ENCODE measurements around the gene TNFSF15. TPM values are rescaled to one million over a fixed set of nuclear protein-coding genes. Genes with fewer than 3 reads are reported as not detected.

The TNFSF15 gene
- total RNA-seq, 6 experiments from 2014 or later = 0.02 to 0.21 (median 0.05) TPM; not detected in 1

DNA sequence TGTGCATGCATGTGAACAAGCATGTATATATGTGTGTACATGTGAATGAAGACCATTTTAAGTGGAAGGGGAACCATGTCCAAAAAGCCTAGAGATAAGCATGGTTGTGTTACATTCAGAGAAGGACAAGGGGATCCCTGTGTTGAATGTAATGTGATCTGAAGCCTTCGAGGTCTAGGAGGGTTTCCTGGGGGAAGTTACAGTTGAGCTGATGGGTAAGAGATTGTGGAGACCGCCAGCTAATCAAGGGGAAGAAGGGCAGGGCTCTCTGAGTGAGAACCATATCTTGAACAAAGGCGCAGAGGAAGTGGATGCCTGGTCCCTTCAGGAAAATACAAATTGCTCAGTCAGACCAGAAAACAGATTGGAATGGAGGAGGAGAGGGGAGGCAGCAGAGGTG lies 45.5 kb upstream of the TNFSF15 start:
- H3K27ac Mint-ChIP-seq = no peak overlapping the region
- H3K4me3 Mint-ChIP-seq = no peak overlapping the region
- H3K4me1 Mint-ChIP-seq (ENCODE audit: low read depth) = peaks cover 54% of the 10 kb centered on the region
- peaks cover 1% of the 10 kb centered on the region; the same call in 1 of the 2 replicates for H3K27me3 Mint-ChIP-seq (ENCODE audit: insufficient read depth)
- DNase-seq = no peak
- no peaks in the 10 kb centered on the region for H3K9me3 Mint-ChIP-seq
- H3K36me3 Mint-ChIP-seq (ENCODE audit: low read depth) = no peaks in the 10 kb centered on the region; the same call in 1 of the 2 replicates
- TF ChIP-seq, protein P1, sequence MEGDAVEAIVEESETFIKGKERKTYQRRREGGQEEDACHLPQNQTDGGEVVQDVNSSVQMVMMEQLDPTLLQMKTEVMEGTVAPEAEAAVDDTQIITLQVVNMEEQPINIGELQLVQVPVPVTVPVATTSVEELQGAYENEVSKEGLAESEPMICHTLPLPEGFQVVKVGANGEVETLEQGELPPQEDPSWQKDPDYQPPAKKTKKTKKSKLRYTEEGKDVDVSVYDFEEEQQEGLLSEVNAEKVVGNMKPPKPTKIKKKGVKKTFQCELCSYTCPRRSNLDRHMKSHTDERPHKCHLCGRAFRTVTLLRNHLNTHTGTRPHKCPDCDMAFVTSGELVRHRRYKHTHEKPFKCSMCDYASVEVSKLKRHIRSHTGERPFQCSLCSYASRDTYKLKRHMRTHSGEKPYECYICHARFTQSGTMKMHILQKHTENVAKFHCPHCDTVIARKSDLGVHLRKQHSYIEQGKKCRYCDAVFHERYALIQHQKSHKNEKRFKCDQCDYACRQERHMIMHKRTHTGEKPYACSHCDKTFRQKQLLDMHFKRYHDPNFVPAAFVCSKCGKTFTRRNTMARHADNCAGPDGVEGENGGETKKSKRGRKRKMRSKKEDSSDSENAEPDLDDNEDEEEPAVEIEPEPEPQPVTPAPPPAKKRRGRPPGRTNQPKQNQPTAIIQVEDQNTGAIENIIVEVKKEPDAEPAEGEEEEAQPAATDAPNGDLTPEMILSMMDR (IDR thresholded peaks at IDR 0.05) = no peak

DNA sequence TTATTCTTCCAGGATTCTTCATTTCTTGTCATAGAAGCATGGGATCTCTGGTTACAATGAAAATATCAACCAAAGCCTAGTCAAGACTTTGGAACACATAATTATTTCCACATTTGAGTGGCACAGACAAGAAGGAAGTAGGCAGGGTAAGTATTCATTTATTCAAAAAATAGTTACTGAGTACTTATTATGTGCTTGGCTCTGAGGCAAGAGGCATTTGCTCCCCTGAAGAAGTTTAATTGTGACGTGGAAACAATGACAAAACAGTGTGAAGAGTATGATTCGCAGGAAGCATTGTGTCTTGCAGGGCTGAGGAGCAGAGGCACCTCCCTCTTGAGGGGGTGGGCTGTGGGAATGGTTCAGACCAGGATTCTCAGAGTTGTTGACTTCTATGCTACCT lies 45.0 kb upstream of the TNFSF15 start:
- Mint-ChIP-seq H3K27me3 (ENCODE audit: insufficient read depth) (peaks cover 1% of the 10 kb centered on the region; the same call in 1 of the 2 replicates), H3K36me3 (ENCODE audit: low read depth) (no peaks in the 10 kb centered on the region; the same call in 1 of the 2 replicates), H3K4me3 (no peak overlapping the region), H3K9me3 (no peaks in the 10 kb centered on the region), H3K27ac (no peak overlapping the region), H3K4me1 (ENCODE audit: low read depth) (peaks cover 50% of the 10 kb centered on the region)
- DNase-seq = no peak
- TF ChIP-seq, protein P1 (IDR thresholded peaks at IDR 0.05) = no peak

DNA sequence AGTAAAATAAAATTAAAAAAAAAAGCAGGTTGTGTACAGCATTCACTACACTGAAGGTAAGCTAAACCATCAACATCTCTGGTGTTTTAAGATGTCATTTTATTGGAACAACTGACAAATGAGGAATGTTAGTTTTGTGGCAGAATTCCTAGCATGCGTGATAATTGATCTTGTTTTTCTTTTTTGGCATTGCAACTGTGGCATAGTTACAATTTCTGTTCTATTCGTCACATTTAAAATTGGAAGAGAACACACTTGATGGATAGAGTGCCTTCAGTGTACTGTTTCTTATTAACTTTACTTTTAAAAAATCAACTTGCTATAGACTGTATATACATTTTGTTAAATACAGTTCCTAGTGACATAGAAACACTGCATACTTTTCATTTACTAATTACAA lies 43.6 kb upstream of the TNFSF15 start:
- Mint-ChIP-seq H3K36me3 (ENCODE audit: low read depth) (no peaks in the 10 kb centered on the region; the same call in 1 of the 2 replicates), H3K4me3 (no peak overlapping the region), H3K27me3 (ENCODE audit: insufficient read depth) (peaks cover 1% of the 10 kb centered on the region; the same call in 1 of the 2 replicates), H3K4me1 (ENCODE audit: low read depth) (peaks cover 41% of the 10 kb centered on the region), H3K27ac (no peak overlapping the region), H3K9me3 (no peaks in the 10 kb centered on the region)
- TF ChIP-seq, protein P1 (IDR thresholded peaks at IDR 0.05) = no peak
- DNase-seq = no peak

DNA sequence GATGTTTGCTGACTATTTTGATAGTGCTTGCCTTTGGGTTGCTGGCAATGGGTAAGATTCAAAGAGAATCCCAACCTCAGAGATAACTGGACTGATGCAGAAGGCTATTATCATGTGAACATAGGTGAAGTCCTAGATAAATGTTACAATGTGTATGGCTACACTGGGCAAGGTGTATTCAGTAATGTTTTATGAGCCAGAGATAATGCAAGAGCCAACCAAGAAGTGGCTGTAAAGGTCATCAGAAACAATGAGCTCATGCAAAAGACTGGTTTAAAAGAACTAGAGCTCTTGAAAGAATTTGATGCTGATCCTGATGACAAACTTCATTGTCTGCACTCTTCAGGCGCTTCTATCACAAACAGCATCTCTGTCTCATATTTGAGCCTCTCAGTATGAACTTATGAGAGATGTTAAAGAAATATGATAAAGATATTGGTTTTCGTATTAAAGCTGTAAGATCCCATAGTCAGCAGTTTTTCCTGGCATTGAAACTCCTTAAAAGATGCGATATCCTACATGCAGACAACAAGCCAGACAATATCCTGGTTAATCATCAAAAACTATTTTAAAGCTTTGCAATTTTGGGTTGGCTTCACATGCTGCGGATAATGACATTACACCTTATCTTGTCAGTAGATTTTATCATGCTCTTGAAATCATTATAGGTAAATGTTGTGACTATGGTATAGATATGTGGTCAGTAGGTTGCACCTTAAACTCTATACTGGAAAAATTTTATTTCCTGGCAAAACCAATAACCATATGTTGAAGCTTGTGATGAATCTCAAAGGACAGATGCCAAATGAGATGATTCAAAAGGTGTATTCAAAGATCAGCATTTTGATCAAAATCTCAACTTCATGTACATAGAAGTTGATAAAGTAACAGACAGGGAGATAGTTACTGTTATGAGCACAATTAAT lies 41.9 kb upstream of the TNFSF15 start:
- Mint-ChIP-seq H3K27ac (no peak overlapping the region), H3K9me3 (no peaks in the 10 kb centered on the region; the same call in 1 of the 2 replicates), H3K4me3 (no peak overlapping the region), H3K4me1 (ENCODE audit: low read depth) (peaks cover 35% of the 10 kb centered on the region), H3K36me3 (ENCODE audit: low read depth) (no peaks in the 10 kb centered on the region; the same call in 1 of the 2 replicates), H3K27me3 (ENCODE audit: insufficient read depth) (peaks cover 1% of the 10 kb centered on the region)
- TF ChIP-seq, protein P1 (IDR thresholded peaks at IDR 0.05) = no peak
- no peak for DNase-seq

DNA sequence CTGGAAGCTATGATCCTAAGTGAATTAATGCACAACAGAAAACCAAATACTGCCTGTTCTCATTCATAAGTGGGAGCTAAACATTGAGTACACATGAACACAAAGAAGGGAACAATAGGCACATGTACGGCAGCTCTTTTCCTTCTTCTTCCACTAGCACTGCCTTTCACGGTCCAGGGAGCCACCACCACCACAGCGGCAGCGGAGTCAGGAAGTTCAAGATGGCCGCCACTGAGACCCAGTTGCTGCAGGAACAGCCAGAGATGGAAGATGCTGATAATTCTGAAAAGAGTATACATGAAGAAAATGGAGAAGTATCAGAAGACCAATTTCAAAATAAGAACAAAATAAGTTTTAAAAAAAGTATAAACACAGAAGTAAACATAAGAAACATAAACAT lies 39.5 kb upstream of the TNFSF15 start:
- H3K27me3 Mint-ChIP-seq (ENCODE audit: insufficient read depth) = no peaks in the 10 kb centered on the region; the same call in none of the 2 replicates
- TF ChIP-seq, protein P1 (IDR thresholded peaks at IDR 0.05) = no peak
- peaks cover 14% of the 10 kb centered on the region; the same call in 1 of the 2 replicates for H3K36me3 Mint-ChIP-seq (ENCODE audit: low read depth)
- no peak for DNase-seq
- H3K27ac Mint-ChIP-seq = no peak overlapping the region
- peaks cover 15% of the 10 kb centered on the region; the same call in 1 of the 2 replicates for H3K9me3 Mint-ChIP-seq
- H3K4me3 Mint-ChIP-seq = no peak overlapping the region
- H3K4me1 Mint-ChIP-seq (ENCODE audit: low read depth) = peaks cover 15% of the 10 kb centered on the region
